B cell (primary cell): ENCODE measurements around the gene NDUFB10.

ENCODE experiments used
- CTCF ChIP-seq: fragments of 200-600 bp; IDR thresholded peaks from one replicate; pipeline ENCODE4 v1.8.0; 2022; ENCODE audit warnings: antibody characterized with exemption, mild to moderate bottlenecking
- EZH2 ChIP-seq: IDR thresholded peaks from 2 replicates; pipeline ENCODE4 v1.6.1; 2012; ENCODE audit warnings: borderline replicate concordance, low read depth, mild to moderate bottlenecking, moderate library complexity, low read length; ENCODE audit not compliant: insufficient read depth, poor library complexity, severe bottlenecking

GRCh38 chr16:1909561-1910231 is 49.6 kb upstream of the NDUFB10 start:
- no peak for TF ChIP-seq CTCF
- no peak for TF ChIP-seq EZH2
